GM12865 (cell line): ENCODE data around the gene HSD17B2.
A peak's percentile ranks its signal among the peaks of the same experiment; 100 is the strongest.

Experiments used
- DNase-seq: peaks from one replicate; pipeline ENCODE4 v3.0.0; 2010; ENCODE audit warnings: low read depth
- H3K4me3 ChIP-seq: 2 replicates; pipeline ENCODE4 v1.5.1; 2011; ENCODE audit warnings: mild to moderate bottlenecking, low read depth, low read length, control low read depth
- CTCF ChIP-seq: IDR thresholded peaks from 2 replicates; pipeline ENCODE4 v1.5.1; 2011; ENCODE audit warnings: low read length, control low read depth, low read depth, inconsistent platforms; ENCODE audit not compliant: insufficient read depth; ENCODE audit errors: missing control alignments

HSD17B2 gene

GRCh38 chr16:82034981-82035612 lies at the start of gene HSD17B2:
HSD17B2 (plus strand) TSS chr16:82035253; CDS start chr16:82035425, 172 bp downstream.
- no peak for DNase-seq
- no peak within 1 kb of the TSS for H3K4me3 ChIP-seq
- TF ChIP-seq CTCF: no peak

GRCh38 chr16:81987121-81987520 lies 47.9 kb upstream of the HSD17B2 start:
- no peak for TF ChIP-seq CTCF

GRCh38 chr16:81987706-81988105 lies 47.3 kb upstream of the HSD17B2 start:
- no peak overlapping the region for H3K4me3 ChIP-seq
- DNase-seq: no peak
- no peak for TF ChIP-seq CTCF

More at GRCh38 chr16:81987121-81987520, 47.9 kb upstream of the HSD17B2 start:
- H3K4me3 ChIP-seq: no peak overlapping the region
- no peak for DNase-seq

GRCh38 chr16:81992859-81993258 lies 42.2 kb upstream of the HSD17B2 start:
- DNase-seq: no peak
- H3K4me3 ChIP-seq: no peak overlapping the region
- TF ChIP-seq CTCF: no peak

- peak; percentile 31 for TF ChIP-seq CTCF
- no peak overlapping the region for H3K4me3 ChIP-seq
- DNase-seq: peak; percentile 17
These were observed 40.6 kb upstream of the HSD17B2 start for GRCh38 chr16:81994485-81994884.

GRCh38 chr16:81995651-81996050 lies 39.4 kb upstream of the HSD17B2 start:
- TF ChIP-seq CTCF: no peak
- no peak for DNase-seq
- no peak overlapping the region for H3K4me3 ChIP-seq
